Nephron (organoid): ENCODE data around the gene APBB1IP.
"Not testable (repeated sequence)": the region's sequence is repeated elsewhere in the genome, so short reads cannot be mapped to it uniquely, and the experiment has no call there.

Experiments
- H3K27ac Mint-ChIP-seq, 3 experiments: 2 replicates each; pipeline ENCODE4 v1.8.0; 2020; ENCODE audit warnings: mixed read lengths in 3 of 3, mild to moderate bottlenecking in 2 of 3, moderate library complexity in 1 of 3
- H3K27me3 Mint-ChIP-seq: 2 replicates; pipeline ENCODE4 v1.8.0; 2021; ENCODE audit warnings: low read depth, mild to moderate bottlenecking, moderate library complexity, mixed read lengths
- H3K36me3 Mint-ChIP-seq: 2 replicates; pipeline ENCODE4 v1.8.0; 2020; ENCODE audit warnings: low read depth, mixed read lengths
- H3K4me1 Mint-ChIP-seq: 2 replicates; pipeline ENCODE4 v1.8.0; 2020; ENCODE audit warnings: mixed read lengths
- H3K4me3 Mint-ChIP-seq, 3 experiments: 2 replicates each; pipeline ENCODE4 v1.8.0; 2020; ENCODE audit warnings: mild to moderate bottlenecking in 3 of 3, mixed read lengths in 3 of 3, moderate library complexity in 2 of 3
- H3K9me3 Mint-ChIP-seq: 2 replicates; pipeline ENCODE4 v1.8.0; 2020; ENCODE audit warnings: mixed read lengths
- TF ChIP-seq, protein P1 (sequence below), 3 experiments: fragments of 200-600 bp; sonication (generic); IDR thresholded peaks; one replicate each; pipeline ENCODE4 v1.5.0; 2021; ENCODE audit warnings: antibody characterized with exemption in 3 of 3; ENCODE audit not compliant: unreplicated experiment in 3 of 3

APBB1IP gene

GRCh38 chr10:26491276-26491675 lies 53.1 kb downstream of the APBB1IP start:
- H3K27me3 Mint-ChIP-seq: no peaks in the 10 kb centered on the region
- H3K4me1 Mint-ChIP-seq: no peaks in the 10 kb centered on the region
- TF ChIP-seq, protein P1, sequence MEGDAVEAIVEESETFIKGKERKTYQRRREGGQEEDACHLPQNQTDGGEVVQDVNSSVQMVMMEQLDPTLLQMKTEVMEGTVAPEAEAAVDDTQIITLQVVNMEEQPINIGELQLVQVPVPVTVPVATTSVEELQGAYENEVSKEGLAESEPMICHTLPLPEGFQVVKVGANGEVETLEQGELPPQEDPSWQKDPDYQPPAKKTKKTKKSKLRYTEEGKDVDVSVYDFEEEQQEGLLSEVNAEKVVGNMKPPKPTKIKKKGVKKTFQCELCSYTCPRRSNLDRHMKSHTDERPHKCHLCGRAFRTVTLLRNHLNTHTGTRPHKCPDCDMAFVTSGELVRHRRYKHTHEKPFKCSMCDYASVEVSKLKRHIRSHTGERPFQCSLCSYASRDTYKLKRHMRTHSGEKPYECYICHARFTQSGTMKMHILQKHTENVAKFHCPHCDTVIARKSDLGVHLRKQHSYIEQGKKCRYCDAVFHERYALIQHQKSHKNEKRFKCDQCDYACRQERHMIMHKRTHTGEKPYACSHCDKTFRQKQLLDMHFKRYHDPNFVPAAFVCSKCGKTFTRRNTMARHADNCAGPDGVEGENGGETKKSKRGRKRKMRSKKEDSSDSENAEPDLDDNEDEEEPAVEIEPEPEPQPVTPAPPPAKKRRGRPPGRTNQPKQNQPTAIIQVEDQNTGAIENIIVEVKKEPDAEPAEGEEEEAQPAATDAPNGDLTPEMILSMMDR (IDR thresholded peaks at IDR 0.05; ENCODE audit: unreplicated experiment in 3 of 3): no peak
- H3K36me3 Mint-ChIP-seq: no peaks in the 10 kb centered on the region
- no peak overlapping the region for H3K4me3 Mint-ChIP-seq
- H3K9me3 Mint-ChIP-seq: no peaks in the 10 kb centered on the region
- H3K27ac Mint-ChIP-seq: no peak overlapping the region

DNA sequence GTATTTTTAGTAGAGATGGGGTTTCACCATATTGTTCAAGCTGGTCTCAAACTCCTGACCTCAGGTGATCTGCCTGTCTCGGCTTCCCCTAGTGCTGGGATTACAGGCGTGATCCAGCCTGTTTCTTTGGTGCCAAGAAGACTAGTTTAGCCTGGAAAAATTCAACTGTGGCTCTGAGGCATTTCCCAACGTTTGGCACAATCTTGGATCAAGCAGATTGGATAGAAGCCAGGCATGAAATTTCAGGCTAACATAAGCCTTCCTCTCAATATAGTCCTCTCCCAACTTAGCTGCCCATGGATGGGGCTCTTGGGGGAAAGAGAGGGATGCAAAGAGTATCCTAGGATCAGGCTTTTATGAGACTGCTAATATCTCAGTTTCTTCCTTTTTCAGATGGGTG lies 53.8 kb downstream of the APBB1IP start:
- no peaks in the 10 kb centered on the region for H3K27me3 Mint-ChIP-seq
- no peaks in the 10 kb centered on the region for H3K4me1 Mint-ChIP-seq

GRCh38 chr10:26492725-26493124 lies 54.6 kb downstream of the APBB1IP start:
- not testable (repeated sequence) for H3K27ac Mint-ChIP-seq, H3K9me3 Mint-ChIP-seq, H3K27me3 Mint-ChIP-seq, H3K36me3 Mint-ChIP-seq, H3K4me1 Mint-ChIP-seq, H3K4me3 Mint-ChIP-seq

More for the DNA sequence above, 53.8 kb downstream of the APBB1IP start:
- no peak overlapping the region for H3K27ac Mint-ChIP-seq
- H3K36me3 Mint-ChIP-seq: no peaks in the 10 kb centered on the region
- no peak overlapping the region for H3K4me3 Mint-ChIP-seq
- no peaks in the 10 kb centered on the region for H3K9me3 Mint-ChIP-seq
- TF ChIP-seq, protein P1 (IDR thresholded peaks at IDR 0.05; ENCODE audit: unreplicated experiment in 3 of 3): no peak

DNA sequence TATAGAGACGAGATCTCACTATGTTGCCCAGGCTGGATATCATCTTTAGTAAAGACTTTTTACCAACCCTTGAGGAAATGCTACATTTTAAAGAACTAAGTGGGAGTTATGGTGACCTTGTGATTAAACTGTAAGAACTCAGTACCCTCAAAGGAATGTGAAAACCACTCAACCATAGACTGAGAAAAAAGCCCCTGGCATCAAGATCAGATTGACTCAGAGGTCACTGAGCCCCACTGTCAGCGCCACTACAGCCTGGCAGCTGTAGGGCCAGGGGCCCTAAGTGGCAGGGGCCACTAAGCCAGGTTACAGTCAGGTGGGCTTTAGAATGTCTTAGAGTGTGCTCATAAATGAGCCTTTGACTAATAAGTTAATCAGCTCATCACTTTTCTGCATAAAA lies 55.9 kb downstream of the APBB1IP start:
- no peaks in the 10 kb centered on the region for H3K27me3 Mint-ChIP-seq
- no peak overlapping the region for H3K27ac Mint-ChIP-seq
- H3K36me3 Mint-ChIP-seq: no peaks in the 10 kb centered on the region
- H3K9me3 Mint-ChIP-seq: no peaks in the 10 kb centered on the region
- TF ChIP-seq, protein P1 (IDR thresholded peaks at IDR 0.05; ENCODE audit: unreplicated experiment in 3 of 3): no peak
- H3K4me1 Mint-ChIP-seq: no peaks in the 10 kb centered on the region
- H3K4me3 Mint-ChIP-seq: no peak overlapping the region

DNA sequence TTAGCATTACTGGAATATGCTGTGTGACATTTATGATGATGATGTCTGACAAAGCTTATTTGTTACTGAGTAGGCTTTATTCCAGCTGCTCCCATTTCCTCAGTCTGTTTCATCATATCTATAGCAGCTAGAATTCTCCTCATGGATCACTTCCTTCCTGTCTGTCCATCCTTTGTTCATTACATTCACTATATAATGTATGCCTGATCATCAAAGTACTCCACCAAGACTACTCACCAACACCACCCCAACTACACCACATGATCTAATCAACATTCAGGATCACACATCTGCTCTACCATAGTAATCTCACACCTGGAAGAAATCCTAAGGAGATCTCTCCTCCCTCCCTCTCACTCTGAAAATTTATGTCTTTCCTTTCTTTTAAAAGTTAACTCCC lies 61.3 kb downstream of the APBB1IP start:
- H3K36me3 Mint-ChIP-seq: no peaks in the 10 kb centered on the region
- TF ChIP-seq, protein P1 (IDR thresholded peaks at IDR 0.05; ENCODE audit: unreplicated experiment in 3 of 3): no peak

GRCh38 chr10:26502986-26503385 lies 64.8 kb downstream of the APBB1IP start:
- no peak overlapping the region for H3K27ac Mint-ChIP-seq
- TF ChIP-seq, protein P1 (IDR thresholded peaks at IDR 0.05; ENCODE audit: unreplicated experiment in 3 of 3): no peak
- peaks cover 2% of the 10 kb centered on the region for H3K9me3 Mint-ChIP-seq
- no peaks in the 10 kb centered on the region for H3K4me1 Mint-ChIP-seq
- no peaks in the 10 kb centered on the region for H3K27me3 Mint-ChIP-seq
- no peak overlapping the region for H3K4me3 Mint-ChIP-seq
- H3K36me3 Mint-ChIP-seq: no peaks in the 10 kb centered on the region

More for the DNA sequence above, 61.3 kb downstream of the APBB1IP start:
- H3K27me3 Mint-ChIP-seq: no peaks in the 10 kb centered on the region
- no peaks in the 10 kb centered on the region for H3K9me3 Mint-ChIP-seq
- no peak overlapping the region for H3K27ac Mint-ChIP-seq
- H3K4me1 Mint-ChIP-seq: no peaks in the 10 kb centered on the region
- H3K4me3 Mint-ChIP-seq: no peak overlapping the region
